Astrocyte (in vitro differentiated cells and primary cell): ENCODE data around the gene SLC5A3.

Source experiments
- EZH2 ChIP-seq: IDR thresholded peaks from 2 replicates; pipeline ENCODE4 v1.6.1; 2012; ENCODE audit warnings: mild to moderate bottlenecking, low read length, inconsistent platforms; ENCODE audit not compliant: insufficient read depth
- TF ChIP-seq, protein P1 (sequence below): IDR thresholded peaks from 2 replicates; pipeline ENCODE4 v1.5.1; 2011; ENCODE audit warnings: low read depth, mild to moderate bottlenecking, inconsistent platforms, low read length, moderate library complexity; ENCODE audit not compliant: insufficient read depth

GRCh38 chr21:34043333-34043732 lies 30.0 kb upstream of the SLC5A3 start:
- TF ChIP-seq, protein P1, sequence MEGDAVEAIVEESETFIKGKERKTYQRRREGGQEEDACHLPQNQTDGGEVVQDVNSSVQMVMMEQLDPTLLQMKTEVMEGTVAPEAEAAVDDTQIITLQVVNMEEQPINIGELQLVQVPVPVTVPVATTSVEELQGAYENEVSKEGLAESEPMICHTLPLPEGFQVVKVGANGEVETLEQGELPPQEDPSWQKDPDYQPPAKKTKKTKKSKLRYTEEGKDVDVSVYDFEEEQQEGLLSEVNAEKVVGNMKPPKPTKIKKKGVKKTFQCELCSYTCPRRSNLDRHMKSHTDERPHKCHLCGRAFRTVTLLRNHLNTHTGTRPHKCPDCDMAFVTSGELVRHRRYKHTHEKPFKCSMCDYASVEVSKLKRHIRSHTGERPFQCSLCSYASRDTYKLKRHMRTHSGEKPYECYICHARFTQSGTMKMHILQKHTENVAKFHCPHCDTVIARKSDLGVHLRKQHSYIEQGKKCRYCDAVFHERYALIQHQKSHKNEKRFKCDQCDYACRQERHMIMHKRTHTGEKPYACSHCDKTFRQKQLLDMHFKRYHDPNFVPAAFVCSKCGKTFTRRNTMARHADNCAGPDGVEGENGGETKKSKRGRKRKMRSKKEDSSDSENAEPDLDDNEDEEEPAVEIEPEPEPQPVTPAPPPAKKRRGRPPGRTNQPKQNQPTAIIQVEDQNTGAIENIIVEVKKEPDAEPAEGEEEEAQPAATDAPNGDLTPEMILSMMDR, result no peak
- TF ChIP-seq EZH2, result no peak
